WTC11 (cell line): ENCODE results near the gene MAP3K2. TPM values are rescaled to one million over a fixed set of nuclear protein-coding genes. Genes with fewer than 3 reads are reported as not detected.
A peak's percentile ranks its signal among the peaks of the same experiment; 100 is the strongest.

Experiments used
- ATAC-seq: fragments of 200-7000 bp; cut with Tn5 transposase; 2 replicates; pipeline ENCODE4 v1.10.0; 2021; ENCODE audit warnings: mild to moderate bottlenecking, moderate library complexity
- CTCF ChIA-PET: fragments of 300-600 bp; sonication (Branson Sonifier 250); formaldehyde crosslinking; loops from one replicate; lab custom pipeline; 2021; ENCODE audit warnings: antibody characterized with exemption; lab: Charles Lee
- POLR2A ChIA-PET: fragments of 350-600 bp; sonication (Branson Sonifier 250); formaldehyde crosslinking; loops from one replicate; lab custom pipeline; 2021; ENCODE audit warnings: antibody characterized with exemption; lab: Charles Lee
- DNase-seq: peaks from one replicate; pipeline ENCODE4 v3.0.0; 2021; ENCODE audit warnings: low spot score
- H3K27ac Mint-ChIP-seq: 2 replicates; pipeline ENCODE4 v1.8.0; 2021; ENCODE audit warnings: mixed read lengths
- H3K27me3 Mint-ChIP-seq: 2 replicates; pipeline ENCODE4 v1.8.0; 2021; ENCODE audit warnings: low read depth, mild to moderate bottlenecking, moderate library complexity, mixed read lengths
- H3K36me3 Mint-ChIP-seq: 2 replicates; pipeline ENCODE4 v1.8.0; 2021; ENCODE audit warnings: mixed read lengths
- H3K4me1 Mint-ChIP-seq: 2 replicates; pipeline ENCODE4 v1.8.0; 2022; ENCODE audit warnings: mixed read lengths
- H3K4me3 Mint-ChIP-seq: 2 replicates; pipeline ENCODE4 v1.8.0; 2021; ENCODE audit warnings: mild to moderate bottlenecking, moderate library complexity, mixed read lengths
- H3K9me3 Mint-ChIP-seq: 2 replicates; pipeline ENCODE4 v1.8.0; 2021; ENCODE audit warnings: mixed read lengths
- ARID4B ChIP-seq: sonication (generic); formaldehyde crosslinking; IDR thresholded peaks from 2 replicates; pipeline ENCODE4 v1.8.0; 2023; ENCODE audit warnings: missing genetic modification reagents, mild to moderate bottlenecking, borderline replicate concordance
- ATF2 ChIP-seq: sonication (generic); formaldehyde crosslinking; IDR thresholded peaks from 2 replicates; pipeline ENCODE4 v1.8.1; 2022; ENCODE audit warnings: low read depth, missing genetic modification reagents, borderline replicate concordance
- ATF3 ChIP-seq: sonication (generic); formaldehyde crosslinking; conservative IDR thresholded peaks from 2 replicates; pipeline ENCODE4 v1.8.1; 2022; ENCODE audit warnings: mild to moderate bottlenecking, missing genetic modification reagents
- CREM ChIP-seq: sonication (generic); formaldehyde crosslinking; IDR thresholded peaks from 2 replicates; pipeline ENCODE4 v1.8.1; 2022; ENCODE audit warnings: mild to moderate bottlenecking, missing genetic modification reagents, moderate library complexity
- E2F5 ChIP-seq: sonication (generic); formaldehyde crosslinking; IDR thresholded peaks from 2 replicates; pipeline ENCODE4 v1.8.1; 2022; ENCODE audit warnings: mild to moderate bottlenecking, moderate library complexity, missing genetic modification reagents
- EMX1 ChIP-seq: fragments of 250-450 bp; sonication (Bioruptor Pico); IDR thresholded peaks from 2 replicates; pipeline ENCODE4 v1.8.0; 2021; ENCODE audit warnings: mild to moderate bottlenecking
- IRF1 ChIP-seq: sonication (generic); formaldehyde crosslinking; IDR thresholded peaks from 2 replicates; pipeline ENCODE4 v1.8.0; 2023; ENCODE audit warnings: missing genetic modification reagents
- JAZF1 ChIP-seq: fragments of 250-450 bp; sonication (Bioruptor Pico); IDR thresholded peaks from 2 replicates; pipeline ENCODE4 v1.9.0; 2021; ENCODE audit warnings: moderate library complexity, mild to moderate bottlenecking, inconsistent platforms
- KAT7 ChIP-seq: sonication (generic); formaldehyde crosslinking; IDR thresholded peaks from 2 replicates; pipeline ENCODE4 v1.8.1; 2023; ENCODE audit warnings: missing genetic modification reagents, mild to moderate bottlenecking, borderline replicate concordance
- MAX ChIP-seq: sonication (generic); formaldehyde crosslinking; IDR thresholded peaks from 2 replicates; pipeline ENCODE4 v1.8.0; 2022; ENCODE audit warnings: mild to moderate bottlenecking, missing genetic modification reagents
- NFE2L1 ChIP-seq: sonication (generic); formaldehyde crosslinking; IDR thresholded peaks from 2 replicates; pipeline ENCODE4 v1.8.1; 2023; ENCODE audit warnings: missing genetic modification reagents
- PREB ChIP-seq: sonication (generic); formaldehyde crosslinking; IDR thresholded peaks from 2 replicates; pipeline ENCODE4 v1.8.1; 2022; ENCODE audit warnings: mild to moderate bottlenecking, missing genetic modification reagents, moderate library complexity, borderline replicate concordance
- SP1 ChIP-seq: sonication (generic); formaldehyde crosslinking; conservative IDR thresholded peaks from 2 replicates; pipeline ENCODE4 v1.8.1; 2022; ENCODE audit warnings: missing genetic modification reagents
- STAT6 ChIP-seq: sonication (generic); formaldehyde crosslinking; conservative IDR thresholded peaks from 2 replicates; pipeline ENCODE4 v1.8.1; 2023; ENCODE audit warnings: mild to moderate bottlenecking, low read depth, missing genetic modification reagents, moderate library complexity
- TCF7 ChIP-seq: sonication (generic); formaldehyde crosslinking; IDR thresholded peaks from 2 replicates; pipeline ENCODE4 v1.8.0; 2022; ENCODE audit warnings: mild to moderate bottlenecking, low read depth, missing genetic modification reagents, moderate library complexity
- USF1 ChIP-seq: sonication (generic); formaldehyde crosslinking; IDR thresholded peaks from 2 replicates; pipeline ENCODE4 v1.8.0; 2022; ENCODE audit warnings: mild to moderate bottlenecking, missing genetic modification reagents
- ZBTB21 ChIP-seq: sonication (generic); formaldehyde crosslinking; IDR thresholded peaks from 2 replicates; pipeline ENCODE4 v1.8.1; 2023; ENCODE audit warnings: mild to moderate bottlenecking, missing genetic modification reagents, borderline replicate concordance
- ZNF423 ChIP-seq: fragments of 250-450 bp; sonication (Bioruptor Pico); IDR thresholded peaks from 2 replicates; pipeline ENCODE4 v2.1.2; 2022; ENCODE audit warnings: mild to moderate bottlenecking, moderate library complexity
- ZNF425 ChIP-seq: fragments of 250-450 bp; sonication (Bioruptor Pico); conservative IDR thresholded peaks from 2 replicates; pipeline ENCODE4 v1.9.0; 2021; ENCODE audit warnings: mild to moderate bottlenecking
- ZNF671 ChIP-seq: fragments of 250-450 bp; sonication (Bioruptor Pico); IDR thresholded peaks from 2 replicates; pipeline ENCODE4 v1.8.0; 2021; ENCODE audit warnings: mild to moderate bottlenecking
- total RNA-seq: library from RNA; stranded (reverse); gene quantifications from 3 replicates; pipeline ENCODE4 v1.2.3, GENCODE V29; 2021

Gene MAP3K2
- total RNA-seq, 1 experiment from 2014 or later = 26.9 TPM

- H3K4me1 Mint-ChIP-seq = peaks cover 15% of the 10 kb centered on the region
- H3K27ac Mint-ChIP-seq = no peak overlapping the region
- no peak for TF ChIP-seq ATF3 (CRISPR knock-in tag)
- TF ChIP-seq JAZF1 (CRISPR knock-in tag) = no peak
- no peak for TF ChIP-seq IRF1 (CRISPR knock-in tag)
- TF ChIP-seq ARID4B (CRISPR knock-in tag) = 0 out of 2 replicates have a peak, but pooled peaks have one; percentile 35
- no peak for TF ChIP-seq ZNF425 (CRISPR knock-in tag)
- TF ChIP-seq NFE2L1 (CRISPR knock-in tag) = 0 out of 2 replicates have a peak, but pooled peaks have one; percentile 44
- TF ChIP-seq ZNF671 (CRISPR knock-in tag) = no peak
- TF ChIP-seq ZBTB21 = no peak
- TF ChIP-seq PREB = no peak
- TF ChIP-seq USF1 (CRISPR knock-in tag) = no peak
- 0 out of 2 replicates have a peak, but pooled peaks have one; percentile 83 for TF ChIP-seq KAT7 (CRISPR knock-in tag)
- peak; percentile 37; the same call in 1 of the 2 replicates for TF ChIP-seq MAX (CRISPR knock-in tag)
- peak; percentile 68; the same call in 1 of the 2 replicates for TF ChIP-seq TCF7 (CRISPR knock-in tag)
- peak; percentile 74; the same call in 1 of the 2 replicates for TF ChIP-seq CREM (CRISPR knock-in tag)
- TF ChIP-seq STAT6 (CRISPR knock-in tag) = no peak
- peak; percentile 65; the same call in 1 of the 2 replicates for TF ChIP-seq ZNF423
- no peak for TF ChIP-seq ATF2 (CRISPR knock-in tag)
- peak; percentile 77 for TF ChIP-seq SP1 (CRISPR knock-in tag)
- TF ChIP-seq E2F5 (CRISPR knock-in tag) = peak; percentile 75; the same call in 1 of the 2 replicates
- TF ChIP-seq EMX1 (CRISPR knock-in tag) = no peak
- DNase-seq = peak; percentile 85
- H3K36me3 Mint-ChIP-seq = peaks cover 7% of the 10 kb centered on the region
- CTCF ChIA-PET = interaction anchor here (0.5 to 2.1 kb wide), 6 partner anchors 8 to 73 kb away, joined by 3 to 17 read pairs (median 6); no protein-coding TSS in a partner anchor
- peak overlapping the region; percentile 68 for H3K4me3 Mint-ChIP-seq
- peaks cover 8% of the 10 kb centered on the region for H3K9me3 Mint-ChIP-seq
- ATAC-seq = peak; percentile 72
- POLR2A ChIA-PET = interaction anchor here (0.6 to 1.4 kb wide), 2 partner anchors 14 to 64 kb away, joined by 5 to 6 read pairs; no protein-coding TSS in a partner anchor
- H3K27me3 Mint-ChIP-seq = peaks cover 9% of the 10 kb centered on the region; the same call in 1 of the 2 replicates
Observed at GRCh38 chr2:127408004-127408806, 20.4 kb upstream of the MAP3K2 start.
